Measurements from ENCODE around the gene SAP30.
A peak's percentile ranks its signal among the peaks of the same experiment; 100 is the strongest.

The SAP30 gene

GRCh38 chr4:173370477-173371291 is at the start of gene SAP30:
SAP30 (plus strand) TSS chr4:173370954; CDS start chr4:173371183, 229 bp downstream.
- peak; percentile 77 for DNase-seq

DNA sequence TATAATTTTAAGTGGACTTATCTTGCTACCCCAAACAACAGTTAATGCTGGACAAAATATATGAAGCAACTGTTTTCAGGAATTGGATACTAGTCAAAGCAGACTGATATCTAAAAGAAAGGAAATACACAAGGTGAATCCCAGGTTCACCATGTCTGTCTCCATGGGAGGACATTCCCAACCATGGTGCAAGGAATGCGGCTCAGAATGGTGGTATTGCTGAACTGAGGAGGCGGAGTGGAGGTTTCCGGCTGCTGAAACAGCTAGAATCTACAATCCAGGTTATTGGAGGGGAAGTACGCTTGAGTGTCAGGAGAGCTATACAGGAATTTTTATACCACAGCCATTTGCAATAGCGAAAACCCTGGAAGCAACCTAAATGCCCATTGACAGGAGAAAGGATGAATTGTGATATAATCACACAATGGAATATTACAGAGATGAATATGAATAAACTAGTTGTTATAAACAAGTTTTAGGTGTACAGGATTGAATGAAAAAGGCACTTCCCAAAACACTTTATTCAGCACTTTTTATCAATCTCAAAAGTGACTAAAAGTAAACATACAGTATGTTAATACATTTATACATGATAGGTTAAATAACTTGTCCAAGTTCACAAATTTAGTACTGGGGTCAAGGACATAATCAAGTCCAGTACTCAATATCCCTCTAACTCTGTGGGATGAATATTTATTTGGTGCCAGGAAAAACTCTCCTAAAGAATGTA is 45.6 kb upstream of the SAP30 start:
- no peak for DNase-seq

DNA sequence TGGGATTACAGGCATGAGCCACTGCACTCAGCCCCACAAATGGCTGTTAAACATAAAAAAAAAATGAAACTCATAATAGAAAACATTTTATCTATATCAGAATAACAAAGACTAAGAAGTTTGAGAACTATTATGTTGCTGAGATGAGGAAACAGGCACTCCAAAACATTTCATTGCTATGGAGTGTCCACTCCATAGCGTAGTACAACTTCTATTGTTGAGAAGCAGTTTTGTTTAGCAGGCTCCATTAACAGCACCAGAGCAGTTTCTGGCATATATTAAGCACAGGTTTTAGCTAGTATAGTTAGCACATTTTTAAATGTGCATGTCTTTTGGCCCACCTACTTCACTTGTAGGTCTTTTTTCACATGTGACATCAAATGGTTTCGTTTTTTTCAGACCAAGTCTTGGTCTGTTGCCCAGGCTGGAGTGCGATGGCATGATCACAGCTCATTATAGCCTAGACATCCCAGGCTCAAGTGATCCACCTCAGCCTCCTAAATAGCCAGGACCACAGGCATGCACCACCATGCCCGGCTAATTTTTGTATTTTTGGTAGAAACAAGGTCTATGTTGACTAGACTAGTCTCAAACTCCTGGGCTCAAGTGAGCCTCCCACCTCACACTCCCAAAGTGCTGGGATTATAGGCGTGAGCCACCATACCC is 42.4 kb upstream of the SAP30 start:
- no peak for DNase-seq

DNA sequence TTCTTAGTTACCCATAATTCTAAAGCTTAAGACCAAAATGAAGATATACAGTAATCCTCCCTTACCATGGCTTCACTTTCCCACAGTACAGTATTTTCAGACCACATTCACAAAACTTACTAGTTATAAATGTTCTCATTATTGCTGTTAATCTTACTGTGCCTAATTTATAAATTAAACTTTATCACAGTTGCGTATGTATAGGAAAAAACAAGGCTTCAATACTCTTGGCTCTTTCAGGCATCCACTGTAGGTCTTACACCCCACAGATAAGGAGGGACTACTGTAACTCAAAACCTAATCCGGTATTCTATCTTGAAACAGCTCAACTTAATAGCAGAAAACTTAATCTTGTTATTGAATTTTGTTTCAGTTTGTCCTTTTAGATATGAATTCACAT is 40.2 kb upstream of the SAP30 start:
- DNase-seq = no peak

DNA sequence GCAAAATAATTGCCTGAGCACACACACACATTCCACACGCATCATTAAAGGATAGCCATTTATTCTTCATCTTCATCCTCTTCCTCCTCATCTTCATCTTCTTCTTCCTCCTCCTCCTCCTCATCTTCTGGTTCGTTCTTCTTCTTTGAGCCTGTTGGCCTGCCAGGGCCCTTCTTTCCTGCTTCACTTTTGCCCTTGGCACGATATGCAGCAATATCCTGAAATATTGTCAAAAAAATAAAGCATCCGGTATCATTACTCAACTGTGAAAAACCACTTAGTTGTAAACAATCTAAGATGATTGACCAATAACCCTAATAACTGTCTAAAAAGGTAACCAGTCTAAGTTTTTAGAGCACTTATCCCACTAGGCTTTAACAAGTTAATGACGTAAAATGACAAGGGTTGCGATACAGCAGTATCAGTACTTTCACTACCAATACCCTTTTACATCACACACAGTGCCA is 38.7 kb upstream of the SAP30 start:
- no peak for DNase-seq

DNA sequence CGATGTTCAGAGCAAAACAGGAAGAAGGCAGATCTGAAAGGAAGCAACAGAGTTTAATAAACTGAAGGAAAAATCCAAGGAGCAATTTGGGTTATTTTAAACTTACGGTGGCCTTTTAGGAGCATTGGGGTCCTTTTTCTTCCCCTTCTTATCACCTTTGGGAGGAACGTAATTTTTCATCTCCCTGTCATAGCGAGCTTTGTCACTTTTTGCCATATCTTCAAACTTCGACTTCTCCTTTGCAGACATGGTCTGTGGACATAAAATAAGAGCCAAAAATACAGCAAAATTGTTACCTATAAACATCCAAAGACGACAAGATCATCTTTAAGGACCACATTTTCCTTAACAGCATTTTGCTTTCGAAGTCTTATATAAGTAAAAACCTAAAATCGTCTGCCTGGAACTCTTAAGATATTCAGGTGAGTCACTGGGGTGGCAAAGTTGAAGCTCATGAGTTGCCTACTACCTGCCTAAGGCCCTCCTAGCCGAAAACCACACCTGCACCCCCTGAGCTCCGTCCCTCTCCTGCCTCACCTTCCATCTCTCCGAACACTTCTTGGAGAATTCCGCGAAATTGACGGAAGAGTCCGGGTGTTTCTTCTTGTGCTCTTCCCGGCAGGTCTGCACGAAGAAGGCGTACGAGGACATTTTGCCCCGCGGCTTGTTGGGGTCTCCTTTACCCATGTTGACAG is 37.6 kb upstream of the SAP30 start:
- DNase-seq = no peak

DNA sequence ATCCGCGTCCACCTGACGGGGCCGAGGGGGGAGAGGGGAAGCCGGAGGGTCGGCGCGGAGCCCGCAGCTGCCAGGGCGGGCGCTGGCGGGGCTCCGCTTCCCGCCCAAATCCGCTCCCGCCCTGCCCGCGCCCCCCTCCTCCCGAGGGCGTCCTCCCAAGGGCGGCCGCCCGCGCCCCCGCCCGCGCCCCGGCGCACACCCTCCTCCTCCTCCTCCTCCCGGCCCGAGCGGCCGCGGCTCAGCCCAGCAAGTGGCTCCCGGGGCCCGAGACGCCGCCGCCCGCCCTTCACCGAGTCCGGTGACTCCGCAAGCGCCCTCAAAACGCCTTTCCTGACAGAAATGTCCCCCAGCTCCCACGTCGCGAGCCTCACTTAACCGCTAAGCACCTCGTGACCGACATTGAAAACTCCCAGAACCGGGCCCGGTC is 37.1 kb upstream of the SAP30 start:
- DNase-seq = no peak

DNA sequence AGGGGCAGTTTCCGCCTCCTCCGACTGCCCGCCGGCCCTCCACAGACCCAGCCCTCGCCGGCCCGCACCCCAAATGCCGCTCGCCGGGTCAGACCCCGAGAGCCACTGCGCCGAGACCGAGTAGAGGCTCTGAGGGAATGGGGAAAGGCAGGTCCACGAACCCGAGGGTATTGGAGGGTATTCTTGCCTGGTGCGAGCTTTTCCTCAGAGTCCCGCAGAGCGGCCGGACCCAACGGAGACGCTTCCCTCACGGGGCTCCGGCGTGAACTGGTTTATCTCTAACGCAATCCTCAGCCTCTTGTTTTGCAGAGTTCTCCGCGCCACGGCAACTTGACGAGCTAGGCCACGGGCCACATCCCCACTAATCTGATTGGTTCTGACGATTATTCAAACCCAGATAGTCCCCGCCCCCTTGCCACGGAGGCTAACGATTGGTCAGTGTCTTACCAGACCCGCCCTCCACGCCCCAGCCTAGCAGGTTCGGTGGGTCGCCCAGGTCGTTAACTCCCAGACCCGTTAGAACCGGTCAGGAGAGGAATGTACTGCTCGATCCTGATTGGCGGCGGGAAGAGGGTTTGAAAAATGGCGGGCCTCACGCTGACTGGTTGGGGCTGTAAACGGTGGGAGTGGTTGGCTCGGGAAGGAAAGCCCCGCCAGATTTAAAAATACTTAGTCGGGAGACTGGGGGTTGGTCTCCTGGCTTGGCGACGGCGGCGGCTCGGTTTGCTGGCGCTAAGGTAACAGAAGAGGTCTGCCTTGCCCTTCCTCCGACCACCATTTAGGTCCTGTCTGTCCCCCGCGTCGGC is 36.5 kb upstream of the SAP30 start, which contains the start of gene HMGB2:
TSS of gene HMGB2 (minus strand) at position 274 of the 806 bp plus-strand sequence. CDS start 709 bp downstream, outside the sequence.
- peak; percentile 97 for DNase-seq

DNA sequence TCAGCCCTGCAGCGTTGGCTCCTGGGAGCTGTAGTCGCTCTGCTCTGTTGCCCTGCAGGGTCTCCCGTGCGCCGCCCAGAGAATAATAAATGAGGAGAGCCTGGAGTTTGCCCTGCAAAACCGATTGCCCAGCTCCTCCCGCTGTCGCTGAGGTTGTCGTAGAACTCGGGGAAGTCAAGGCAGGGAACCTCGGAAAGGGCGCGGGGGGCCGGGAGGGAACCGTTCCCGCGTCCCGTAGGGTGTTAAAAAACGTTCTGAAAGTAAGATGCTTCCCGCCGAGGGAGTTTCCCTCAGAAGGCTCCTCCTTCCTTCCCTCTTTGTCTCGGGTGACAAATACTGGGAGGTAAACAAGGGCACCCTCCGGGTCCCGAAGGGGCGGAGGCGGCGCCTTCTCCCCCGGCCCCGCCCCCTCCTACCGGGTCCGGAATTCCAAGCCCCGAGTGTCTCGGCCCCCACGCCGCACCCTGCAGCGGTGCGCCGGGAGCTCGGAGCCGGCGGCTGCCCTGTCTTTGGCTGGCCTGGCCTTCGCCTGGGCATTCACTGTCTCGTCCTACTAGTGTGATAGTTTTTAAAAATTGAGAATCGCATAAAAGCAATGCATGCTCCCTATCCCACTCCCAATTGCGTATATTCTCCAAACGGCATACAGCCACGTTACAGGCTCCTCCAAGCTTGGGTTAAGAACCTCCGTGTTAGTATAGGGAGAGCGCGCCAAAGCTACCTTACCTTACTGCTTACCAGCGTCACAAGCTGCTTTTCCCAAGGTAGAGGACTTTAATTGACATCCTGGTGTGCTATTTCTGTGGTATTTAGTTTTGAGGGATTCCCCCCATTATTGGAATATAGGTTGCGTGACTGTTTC is 35.6 kb upstream of the SAP30 start:
- DNase-seq = peak; percentile 66

GRCh38 chr4:173337463-173337862 is 33.3 kb upstream of the SAP30 start:
- DNase-seq = no peak

DNA sequence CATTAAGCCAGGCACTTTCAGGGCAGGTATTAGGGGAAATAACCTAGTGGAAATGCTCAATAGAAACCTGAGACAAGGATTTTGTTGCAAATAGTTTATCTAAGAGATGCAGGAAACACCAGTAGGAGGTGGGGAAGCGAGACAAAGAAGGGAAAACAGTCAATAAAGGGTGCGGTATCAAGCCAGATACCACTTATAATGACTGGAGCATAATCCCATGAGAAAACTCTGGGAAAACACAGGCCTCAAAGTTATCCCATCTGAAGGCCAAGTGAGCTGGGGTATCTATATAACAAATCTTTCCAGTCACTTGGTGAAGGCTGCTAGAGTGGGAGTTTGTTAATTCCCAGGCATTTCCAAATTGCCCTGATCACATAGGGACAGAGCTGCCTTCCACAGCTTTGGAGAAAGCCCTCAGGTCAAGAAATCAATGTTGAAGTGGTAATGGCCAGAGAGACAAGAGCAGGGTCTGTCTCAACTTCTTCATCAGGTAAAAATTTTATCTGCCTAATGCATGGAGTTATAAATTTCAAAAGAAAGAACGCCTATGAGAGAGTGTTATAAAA is 26.8 kb upstream of the SAP30 start:
- DNase-seq = no peak

DNA sequence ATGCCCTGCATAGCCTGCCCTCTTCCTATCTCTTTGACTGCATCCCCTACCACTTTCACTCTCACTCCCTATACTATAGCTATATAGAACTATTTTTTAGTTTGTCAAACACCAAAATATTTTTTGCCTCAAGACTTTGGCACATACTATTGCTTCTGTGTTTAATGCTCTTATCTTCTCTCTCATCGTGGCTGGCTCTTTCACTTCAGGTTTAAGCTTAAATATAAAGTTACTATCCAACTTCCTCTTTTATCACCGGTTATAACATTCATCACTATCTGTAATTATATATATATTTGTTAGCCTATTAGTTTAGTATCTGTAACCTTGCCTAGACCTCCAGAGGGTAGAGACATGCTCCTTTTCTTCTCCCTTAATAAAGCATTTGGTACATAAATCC is 25.1 kb upstream of the SAP30 start:
- DNase-seq = no peak

DNA sequence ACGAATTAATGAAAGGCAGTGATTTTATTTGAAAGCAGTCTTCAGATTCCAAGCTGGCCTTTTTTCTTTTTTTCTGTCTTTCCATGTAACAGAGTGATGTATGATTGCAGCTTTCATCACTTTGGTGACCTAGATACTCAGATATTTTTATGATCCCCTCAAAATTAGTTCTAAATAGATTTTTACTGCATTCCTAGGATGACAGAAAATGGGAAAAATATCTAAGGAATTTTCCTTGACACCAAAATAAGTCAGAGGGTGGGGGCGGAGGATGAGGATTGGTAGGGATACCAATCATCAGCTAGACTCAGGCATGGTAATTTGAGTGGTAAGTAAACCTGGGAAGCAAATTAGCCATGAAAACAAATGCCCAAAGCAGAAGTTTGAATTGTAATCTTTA is 24.7 kb upstream of the SAP30 start:
- DNase-seq = no peak

GRCh38 chr4:173347467-173347866 is 23.3 kb upstream of the SAP30 start:
- DNase-seq = no peak

- DNase-seq = peak; percentile 13
Measured at GRCh38 chr4:173357939-173358338, 12.8 kb upstream of the SAP30 start.

DNA sequence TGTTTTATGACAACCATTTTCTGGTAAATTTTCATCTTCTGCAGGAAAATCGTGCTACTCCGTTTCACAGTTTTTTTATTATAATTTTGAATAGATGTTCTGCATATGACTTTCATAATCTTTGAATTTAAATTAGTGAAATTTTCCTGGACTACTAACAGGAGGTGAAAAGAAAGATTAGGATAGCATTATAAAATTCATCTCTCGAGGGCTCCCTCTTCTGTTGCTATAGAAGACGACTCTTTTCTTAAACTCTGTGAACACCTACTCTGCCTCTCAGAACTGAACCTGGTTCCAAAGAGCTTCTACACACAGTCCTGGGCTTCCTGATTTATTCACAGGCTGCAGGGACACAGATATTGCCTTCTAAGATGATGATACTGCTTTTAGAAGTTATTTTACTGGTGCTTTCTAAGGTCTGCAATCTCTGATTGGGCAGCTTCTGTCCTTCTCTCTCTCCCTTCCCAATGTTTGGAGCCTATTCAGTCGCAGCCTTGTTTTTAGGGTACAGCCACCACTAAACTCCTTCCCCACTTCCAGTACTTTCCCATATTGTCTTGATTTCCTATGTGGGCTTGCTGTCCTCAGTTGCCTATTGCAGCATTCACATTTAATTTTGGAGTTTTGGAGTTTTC is 10.1 kb upstream of the SAP30 start:
- DNase-seq = no peak

- no peak for DNase-seq
Measured at GRCh38 chr4:173362666-173363065, 8.1 kb upstream of the SAP30 start.

DNA sequence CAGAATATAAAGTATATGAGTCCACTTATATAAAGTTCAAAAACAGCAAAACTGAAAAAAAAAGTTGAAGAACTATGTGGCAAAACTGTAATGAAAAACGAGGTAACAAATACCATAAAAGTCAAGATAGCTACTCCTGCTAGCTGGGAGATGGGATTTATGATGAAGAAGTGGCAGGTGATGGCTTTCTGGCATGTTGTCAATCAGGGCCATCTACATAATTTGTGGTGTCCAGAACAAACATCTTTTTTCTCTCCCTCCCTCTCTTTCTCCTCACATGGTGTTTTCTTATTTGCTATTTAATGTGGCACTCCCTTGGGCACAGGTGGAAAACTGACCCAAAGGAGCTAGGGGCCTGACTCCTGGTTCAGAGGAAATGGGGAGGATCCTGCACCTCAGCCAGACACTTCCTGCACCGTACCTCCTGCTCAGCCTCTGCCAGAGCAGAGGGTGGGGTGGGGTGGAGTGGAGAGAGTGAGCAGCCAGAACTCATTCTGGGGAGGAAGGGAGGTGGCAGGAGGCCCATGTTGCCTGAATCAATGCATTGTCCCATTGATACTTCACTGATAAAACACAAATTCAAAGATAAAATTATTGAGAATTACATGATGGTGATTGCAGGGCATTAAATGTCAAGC is 5.3 kb upstream of the SAP30 start:
- DNase-seq = no peak

DNA sequence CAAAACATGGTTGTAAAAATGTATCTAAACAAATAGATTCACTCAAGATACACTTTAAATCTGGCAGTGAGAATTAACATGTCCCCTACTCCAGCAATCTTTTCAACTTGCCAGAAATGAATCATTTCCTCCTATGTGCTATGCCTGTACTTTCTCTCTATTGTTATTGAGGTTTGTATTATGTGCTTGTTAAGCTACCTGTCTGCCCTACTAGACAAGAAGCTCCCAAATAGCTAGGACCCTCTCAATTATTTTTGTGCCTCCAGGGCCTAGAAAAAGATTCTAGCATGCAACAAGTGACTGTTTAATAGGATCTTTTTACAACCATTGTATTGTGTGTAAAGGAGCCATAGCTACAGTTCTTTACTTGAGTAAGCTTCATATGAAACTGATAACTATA is 3.5 kb upstream of the SAP30 start:
- no peak for DNase-seq

DNA sequence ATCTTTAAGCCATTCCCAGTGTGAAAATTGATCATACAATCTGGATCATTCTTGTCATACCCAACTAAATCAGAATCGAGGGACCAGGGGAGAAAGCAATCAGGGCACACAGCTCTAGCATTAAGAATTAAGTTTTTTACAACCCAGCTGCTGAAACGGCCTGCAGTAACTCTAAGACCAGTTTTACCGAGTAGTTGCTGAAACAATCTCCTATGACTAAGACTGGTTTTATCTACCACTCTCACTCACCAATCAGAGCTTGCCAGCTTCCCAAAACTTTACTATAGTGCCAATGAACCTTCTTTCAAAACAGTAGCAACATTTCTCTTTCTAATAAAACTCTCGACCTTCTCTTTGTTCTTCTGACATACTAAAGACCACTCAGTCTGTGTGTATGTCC is 2.8 kb upstream of the SAP30 start:
- no peak for DNase-seq

Data from DMS79 (cell line).